SK-N-SH (cell line): Measurements from ENCODE around the gene NRF1. TPM values are rescaled to one million over a fixed set of nuclear protein-coding genes. Genes with fewer than 3 reads are reported as not detected.

Experiments used
- CTCF ChIA-PET: fragments of 300-600, 350-600 bp; formaldehyde crosslinking; extraction: SDS; loops from one replicate; lab custom pipeline; 2021; lab: Yijun Ruan, JAX
- POLR2A ChIA-PET: fragments of 350-600 bp; sonication (Branson Sonifier 250); formaldehyde crosslinking; extraction: SDS; loops from one replicate; lab custom pipeline; 2020; ENCODE audit warnings: antibody characterized with exemption, inconsistent platforms; lab: Yijun Ruan, JAX
- DNase-seq: peaks from one replicate; pipeline ENCODE4 v3.0.0; 2012
- H2AFZ ChIP-seq: fragments of 200-600 bp; sonication (generic); 2 replicates; pipeline ENCODE4 v1.8.1; 2016; ENCODE audit warnings: antibody characterized with exemption, mild to moderate bottlenecking, low read depth
- H3F3A ChIP-seq: fragments of 200-600 bp; sonication (generic); replicated peaks from 2 replicates; pipeline ENCODE3; 2016; ENCODE audit warnings: antibody characterized with exemption, mild to moderate bottlenecking; ENCODE audit not compliant: insufficient read depth
- H3K27ac ChIP-seq, 2 experiments: fragments of 200-500 bp in 1 of 2; fragments of 200-600 bp in 1 of 2; sonication (Bioruptor generic) in 1 of 2; sonication (generic), shearing (Covaris generic) in 1 of 2; 2 replicates each; pipeline versions ENCODE4 v1.5.1 to v1.6.1; 2014 to 2016; ENCODE audit warnings: low read depth in 2 of 2, inconsistent platforms in 1 of 2, low read length in 1 of 2, mild to moderate bottlenecking in 1 of 2, mixed read lengths in 1 of 2
- H3K27me3 ChIP-seq: fragments of 200-600 bp; sonication (generic), shearing (Covaris generic); 2 replicates; pipeline ENCODE4 v1.6.1; 2016; ENCODE audit warnings: mixed run types; ENCODE audit not compliant: insufficient read depth
- H3K36me3 ChIP-seq, 2 experiments: fragments of 200-500 bp in 1 of 2; fragments of 200-600 bp in 1 of 2; sonication (Bioruptor generic) in 1 of 2; sonication (generic) in 1 of 2; replicated peaks in 1 of 2; 2 replicates each; pipeline versions ENCODE3 to v1.5.1; 2014 to 2016; ENCODE audit warnings: low read length in 1 of 2, mild to moderate bottlenecking in 1 of 2; ENCODE audit not compliant: insufficient read depth in 2 of 2, control insufficient read depth in 1 of 2
- H3K4me1 ChIP-seq, 2 experiments: fragments of 200-500 bp in 1 of 2; fragments of 200-600 bp in 1 of 2; sonication (Bioruptor generic) in 1 of 2; sonication (generic), shearing (Covaris generic) in 1 of 2; 2 replicates each; pipeline versions ENCODE4 v1.5.1 to v1.6.1; 2014 to 2016; ENCODE audit warnings: low read depth in 1 of 2, low read length in 1 of 2, mixed run types in 1 of 2; ENCODE audit not compliant: insufficient read depth in 2 of 2, control insufficient read depth in 1 of 2
- H3K4me2 ChIP-seq: fragments of 200-600 bp; sonication (generic), shearing (Covaris generic); 2 replicates; pipeline ENCODE4 v1.6.1; 2017; ENCODE audit warnings: mixed run types
- H3K4me3 ChIP-seq, 2 experiments: fragments of 200-500 bp in 1 of 2; fragments of 200-600 bp in 1 of 2; sonication (Bioruptor generic) in 1 of 2; sonication (generic), shearing (Covaris generic) in 1 of 2; 2 replicates each; pipeline versions ENCODE4 v1.5.1 to v1.8.1; 2014 to 2016; ENCODE audit warnings: low read depth in 2 of 2, inconsistent platforms in 1 of 2, low read length in 1 of 2, mild to moderate bottlenecking in 1 of 2, mixed read lengths in 1 of 2, moderate library complexity in 1 of 2
- H3K79me2 ChIP-seq: fragments of 200-600 bp; sonication (generic); 2 replicates; pipeline ENCODE4 v1.8.1; 2017; ENCODE audit warnings: mild to moderate bottlenecking; ENCODE audit not compliant: insufficient read depth
- H3K9ac ChIP-seq: fragments of 200-600 bp; sonication (generic); 2 replicates; pipeline ENCODE4 v1.6.1; 2017; ENCODE audit warnings: mixed run types
- H3K9me2 ChIP-seq: fragments of 200-600 bp; sonication (generic); 2 replicates; pipeline ENCODE4 v1.6.1; 2017; ENCODE audit warnings: mixed run types
- H3K9me3 ChIP-seq: fragments of 200-600 bp; sonication (generic); 2 replicates; pipeline ENCODE4 v1.6.1; 2017; ENCODE audit warnings: mixed run types, mild to moderate bottlenecking, moderate library complexity
- H4K20me1 ChIP-seq: fragments of 200-600 bp; sonication (generic); 2 replicates; pipeline ENCODE4 v1.6.1; 2017; ENCODE audit warnings: mild to moderate bottlenecking, mixed run types; ENCODE audit not compliant: insufficient read depth
- EZH2phosphoT487 ChIP-seq: fragments of 200-600 bp; sonication (generic); IDR thresholded peaks from 2 replicates; pipeline ENCODE4 v1.6.1; 2017; ENCODE audit warnings: low read depth, mixed run types, mild to moderate bottlenecking, antibody characterized with exemption, moderate library complexity, borderline replicate concordance
- FOXJ3 ChIP-seq: sonication (generic); formaldehyde crosslinking; IDR thresholded peaks from 2 replicates; pipeline ENCODE4 v1.5.1; 2020; ENCODE audit warnings: mild to moderate bottlenecking, missing genetic modification reagents
- FOXM1 ChIP-seq: IDR thresholded peaks from 2 replicates; pipeline ENCODE4 v1.4.0; 2012; ENCODE audit warnings: low read depth, mild to moderate bottlenecking
- GATA2 ChIP-seq: sonication (generic); formaldehyde crosslinking; IDR thresholded peaks from 2 replicates; pipeline ENCODE4 v1.5.0; 2020; ENCODE audit warnings: mild to moderate bottlenecking, missing genetic modification reagents
- MEF2A ChIP-seq: IDR thresholded peaks from 2 replicates; pipeline ENCODE4 v1.4.0; 2012; ENCODE audit warnings: low read depth, borderline replicate concordance
- NFIC ChIP-seq: IDR thresholded peaks from 2 replicates; pipeline ENCODE4 v1.4.0; 2012; ENCODE audit warnings: borderline replicate concordance
- NRF1 ChIP-seq: IDR thresholded peaks from 2 replicates; pipeline ENCODE4 v1.6.1; 2012; ENCODE audit warnings: low read depth, mild to moderate bottlenecking, low read length
- PBX3 ChIP-seq: IDR thresholded peaks from 2 replicates; pipeline ENCODE4; 2012
- RAD21 ChIP-seq: IDR thresholded peaks from 2 replicates; pipeline ENCODE4 v1.6.1; 2012; ENCODE audit warnings: mild to moderate bottlenecking, low read length
- RFX5 ChIP-seq: IDR thresholded peaks from 2 replicates; pipeline ENCODE4 v1.6.1; 2012; ENCODE audit warnings: mild to moderate bottlenecking, improper control_type of control experiment, low read length
- SIN3A ChIP-seq: IDR thresholded peaks from 2 replicates; pipeline ENCODE4 v1.6.1; 2012; ENCODE audit warnings: low read depth, mild to moderate bottlenecking, low read length, moderate library complexity, borderline replicate concordance
- TAF1 ChIP-seq: IDR thresholded peaks from 2 replicates; pipeline ENCODE4 v1.6.1; 2012; ENCODE audit warnings: low read depth, mild to moderate bottlenecking, low read length, moderate library complexity, borderline replicate concordance
- USF1 ChIP-seq: IDR thresholded peaks from 2 replicates; pipeline ENCODE4 v1.4.0; 2012; ENCODE audit warnings: low read depth, borderline replicate concordance
- USF2 ChIP-seq: fragments of 150-350 bp; IDR thresholded peaks from 2 replicates; pipeline ENCODE4 v1.6.1; 2017; ENCODE audit warnings: antibody characterized with exemption, low read length, low read depth, borderline replicate concordance
- ZBTB33 ChIP-seq: IDR thresholded peaks from 2 replicates; pipeline ENCODE4 v1.4.0; 2012; ENCODE audit warnings: low read depth, borderline replicate concordance
- WGBS: methylation state at CpG from one replicate; pipeline ENCODE4 v1.1.6; 2017; ENCODE audit warnings: low lambda C conversion rate; 5-methylcytosine and 5-hydroxymethylcytosine counted together
- polyA plus RNA-seq, 3 experiments: library from polyadenylated mRNA; depleted of rRNA; stranded (reverse); fragments of >200 nt; gene quantifications; 2 replicates each; pipeline ENCODE4 v1.2.3, GENCODE V29; 2012

The NRF1 gene
- polyA plus RNA-seq, 1 of the 3 experiments (the other 2 are of a cell fraction): 10.9 TPM

- TF ChIP-seq EZH2phosphoT487: no peak
- no peak for TF ChIP-seq FOXM1
- TF ChIP-seq NFIC: no peak
- TF ChIP-seq USF2: no peak
- TF ChIP-seq SIN3A: no peak
- TF ChIP-seq PBX3: no peak
- TF ChIP-seq MEF2A: no peak
- no peak for TF ChIP-seq RFX5
- TF ChIP-seq GATA2 (CRISPR knock-in tag): no peak
- no peak for TF ChIP-seq RAD21
- TF ChIP-seq ZBTB33: no peak
- TF ChIP-seq, all 33 proteins: peak for 0
Measured at GRCh38 chr7:129785685-129786514, 174.4 kb downstream of the NRF1 start (continued).

GRCh38 chr7:129786825-129787563 is 175.5 kb downstream of the NRF1 start:
- POLR2A ChIA-PET: interaction anchor here (0.6 kb wide), 1 partner anchor 13 kb away, joined by 3 read pairs; no protein-coding TSS in a partner anchor
- CTCF ChIA-PET: interaction anchor here (0.6 to 1.9 kb wide), 4 partner anchors 11 to 152 kb away, joined by 3 to 4 read pairs (median 3); no protein-coding TSS in a partner anchor

More at GRCh38 chr7:129786825-129787563, 175.5 kb downstream of the NRF1 start:
- H3K9ac ChIP-seq: no peak overlapping the region
- 87% methylated on average over 13 of the region's 13 CpGs for WGBS
- TF ChIP-seq RAD21 (no peak), FOXJ3 (no peak), TAF1 (no peak), MEF2A (no peak), USF1 (no peak), GATA2 (CRISPR knock-in tag) (no peak), NRF1 (no peak)
- TF ChIP-seq, all 33 proteins: peak for 0
- Histone ChIP-seq H2AFZ (no peak overlapping the region), H3K4me3 (no peak overlapping the region), H3K36me3 (no peaks in the 10 kb centered on the region), H3K4me2 (no peak overlapping the region), H3K27me3 (peaks cover 19% of the 10 kb centered on the region), H3K9me2 (no peaks in the 10 kb centered on the region), H3K9me3 (no peaks in the 10 kb centered on the region), H3K27ac (no peak overlapping the region), H3K4me1 (peaks cover 13 to 21% of the 10 kb centered on the region in 2 experiments; a peak in 2 of 4 replicates), H3F3A (peaks cover 4% of the 10 kb centered on the region), H4K20me1 (no peaks in the 10 kb centered on the region), H3K79me2 (no peaks in the 10 kb centered on the region)
- no peak for DNase-seq
